NCI-H774 (cell line): Measurements from ENCODE around the gene PIGC.

ENCODE experiments used
- DNase-seq: peaks from one replicate; lab custom pipeline; 2025; lab: John Stamatoyannopoulos, UW

Gene PIGC

DNA sequence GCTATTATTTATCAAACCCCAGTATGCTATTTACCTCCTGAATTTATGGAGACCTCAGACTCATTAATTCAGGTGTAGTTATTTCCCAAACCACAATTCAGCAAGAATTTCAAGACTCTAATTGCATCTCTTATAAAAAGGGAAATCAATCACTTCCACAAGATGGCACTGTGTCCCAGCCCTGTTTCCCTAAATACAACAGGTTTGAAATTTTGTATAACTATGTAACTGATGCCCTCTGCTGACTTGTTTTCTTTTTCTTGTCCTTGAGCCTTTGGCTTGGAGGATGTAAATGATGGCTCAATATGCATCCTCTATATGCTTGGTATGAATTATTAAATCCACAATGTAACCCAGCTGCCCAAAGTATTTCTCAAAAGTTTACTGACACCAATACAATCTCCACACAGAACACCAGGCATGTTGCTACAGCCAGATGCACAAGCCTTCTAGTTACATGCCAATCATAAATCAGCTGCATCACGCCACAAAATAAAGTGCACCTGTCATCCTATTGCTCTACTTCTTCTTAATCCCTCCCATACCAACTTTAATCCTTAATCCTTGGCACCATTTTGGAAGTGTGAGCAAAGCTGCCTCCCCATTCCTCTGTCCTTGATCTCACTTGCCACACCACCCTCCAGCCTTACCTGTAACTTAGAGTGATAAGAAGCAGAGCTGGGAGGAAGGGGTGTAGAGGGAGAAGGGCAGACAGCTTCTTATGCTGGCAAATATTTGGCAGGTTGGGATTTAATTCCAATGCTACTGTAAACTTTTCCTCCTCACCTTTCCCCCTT lies 14.3 kb downstream of the PIGC start:
- peak; percentile 42 for DNase-seq

GRCh38 chr1:172427191-172427590 lies 16.7 kb downstream of the PIGC start:
- no peak for DNase-seq

- no peak for DNase-seq
These were observed 18.5 kb downstream of the PIGC start for GRCh38 chr1:172425339-172425738.

DNA sequence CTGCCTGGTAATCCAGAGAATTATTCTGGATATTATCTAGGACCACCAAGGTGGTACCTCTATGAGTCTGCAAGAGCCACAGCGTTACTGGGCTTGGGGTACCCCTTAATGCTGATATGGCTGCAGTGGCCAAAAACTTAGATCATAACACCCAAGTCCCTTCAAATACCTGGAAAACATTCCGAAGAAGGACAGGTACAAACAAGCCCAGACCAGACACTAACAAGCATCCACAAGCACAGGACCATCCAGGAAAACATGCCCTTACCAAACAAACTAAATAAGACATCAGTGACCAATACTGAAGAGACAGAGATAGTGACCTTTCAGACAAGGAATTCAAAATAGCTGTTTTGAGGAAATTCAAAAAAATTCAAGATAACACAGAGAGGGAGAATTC lies 20.5 kb downstream of the PIGC start:
- no peak for DNase-seq

- no peak for DNase-seq
These were observed 21.8 kb downstream of the PIGC start for GRCh38 chr1:172421974-172422604.

GRCh38 chr1:172420385-172420784 lies 23.5 kb downstream of the PIGC start, which contains the start of gene C1orf105:
Gene C1orf105, plus strand, starts transcription at chr1:172420685. Its CDS starts 201 bp downstream, at chr1:172420886.
- no peak for DNase-seq

DNA sequence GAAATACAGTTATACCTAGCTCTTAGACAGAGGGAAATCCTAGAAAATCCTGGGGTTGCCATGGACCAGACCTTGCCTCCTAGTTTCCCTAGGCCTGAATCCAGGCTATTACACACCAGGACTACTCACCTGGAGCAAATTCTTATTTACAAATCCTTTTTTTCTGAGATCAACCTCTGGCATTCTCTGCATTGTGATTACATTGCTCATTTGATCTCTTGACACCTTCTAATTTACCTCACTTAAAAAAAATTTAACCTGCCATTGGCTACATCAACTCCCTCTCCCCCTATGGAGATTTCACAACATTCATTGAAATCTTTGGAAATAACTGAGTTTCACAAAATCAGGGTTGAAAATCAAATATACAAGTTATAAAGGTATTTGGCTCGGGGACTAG lies 26.3 kb downstream of the PIGC start:
- no peak for DNase-seq

DNA sequence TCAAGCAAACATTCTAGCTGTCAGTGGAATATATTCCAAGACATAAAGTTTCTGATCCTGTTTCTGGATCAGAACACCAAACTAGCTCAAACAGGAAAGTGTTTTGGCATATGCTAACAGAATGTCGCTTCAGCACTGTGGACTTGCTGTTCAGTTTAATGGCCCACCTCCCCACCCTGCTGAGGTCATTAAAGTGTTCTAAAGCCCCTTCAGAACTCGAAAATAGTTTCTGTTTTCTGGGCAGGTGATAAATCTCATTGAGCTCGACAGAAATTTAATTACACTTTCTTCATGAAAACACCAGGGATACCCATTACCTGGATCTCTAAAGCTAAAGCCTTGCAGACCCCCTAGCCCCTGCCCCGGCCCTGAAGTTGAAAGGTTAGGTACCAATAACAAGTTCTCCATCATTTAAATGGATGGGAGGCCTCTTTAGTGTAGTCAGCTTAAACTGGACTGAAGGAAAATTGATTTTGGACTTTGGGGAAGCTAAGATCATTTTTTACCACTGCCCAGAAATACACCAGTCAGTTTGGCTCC lies 27.3 kb downstream of the PIGC start:
- no peak for DNase-seq

- DNase-seq, result no peak
These were observed 29.5 kb downstream of the PIGC start for GRCh38 chr1:172414331-172414730.

DNA sequence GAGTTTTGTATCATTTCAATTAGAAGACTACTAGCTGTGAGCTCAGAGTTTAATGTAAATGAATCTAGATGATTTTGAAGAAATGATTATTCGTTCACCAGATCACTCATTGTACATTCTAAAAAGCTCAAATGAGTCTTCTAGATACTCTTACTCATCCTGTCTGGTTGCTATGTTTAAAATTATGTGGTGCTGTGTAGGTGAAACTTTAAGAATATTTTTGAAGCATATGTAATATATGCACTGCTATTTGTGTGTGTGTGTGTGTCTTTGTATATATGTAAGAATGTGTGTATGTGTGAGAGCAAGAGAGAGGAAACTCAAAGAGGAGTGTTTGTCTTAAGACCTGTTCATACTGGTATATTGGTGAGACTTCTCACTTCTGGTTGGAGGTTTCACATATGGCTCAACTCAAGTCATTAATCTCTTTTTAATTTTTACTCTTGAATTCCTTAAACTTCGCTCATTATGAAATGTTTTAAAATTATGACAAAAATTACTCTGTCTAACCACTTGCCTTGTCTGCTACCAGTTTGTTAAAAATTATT lies 32.0 kb downstream of the PIGC start:
- no peak for DNase-seq

- DNase-seq, result no peak
These were observed 33.8 kb downstream of the PIGC start for GRCh38 chr1:172410027-172410426.

DNA sequence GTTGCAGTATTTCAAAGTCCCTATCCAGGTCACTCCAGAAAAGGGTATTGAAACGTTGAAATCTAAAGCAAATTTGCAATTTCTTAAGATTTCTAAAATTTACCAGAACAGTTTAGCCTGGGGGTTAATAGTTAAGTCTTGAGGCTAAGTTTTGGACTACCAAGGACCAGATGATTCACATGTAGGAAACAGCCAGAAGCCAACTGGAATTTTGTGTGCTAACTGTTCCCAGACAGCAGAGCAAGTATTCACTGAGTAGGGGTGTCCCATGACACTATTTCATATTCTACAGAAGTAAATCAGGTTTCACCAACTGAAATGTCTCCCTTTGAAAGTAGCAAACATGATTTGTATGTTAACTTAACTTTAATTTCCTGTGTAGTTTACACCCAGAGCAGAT lies 34.9 kb downstream of the PIGC start:
- no peak for DNase-seq

- no peak for DNase-seq
These were observed 36.9 kb downstream of the PIGC start for GRCh38 chr1:172406968-172407367.

- DNase-seq, result no peak
These were observed 38.0 kb downstream of the PIGC start for GRCh38 chr1:172405912-172406311.

- DNase-seq, result no peak
These were observed 39.7 kb downstream of the PIGC start for GRCh38 chr1:172404121-172404520.

- no peak for DNase-seq
These were observed 40.8 kb downstream of the PIGC start for GRCh38 chr1:172402878-172403569.

GRCh38 chr1:172401892-172402291 lies 42.0 kb downstream of the PIGC start:
- DNase-seq, result no peak

- DNase-seq, result no peak
These were observed 42.4 kb downstream of the PIGC start for GRCh38 chr1:172401477-172401876.

DNA sequence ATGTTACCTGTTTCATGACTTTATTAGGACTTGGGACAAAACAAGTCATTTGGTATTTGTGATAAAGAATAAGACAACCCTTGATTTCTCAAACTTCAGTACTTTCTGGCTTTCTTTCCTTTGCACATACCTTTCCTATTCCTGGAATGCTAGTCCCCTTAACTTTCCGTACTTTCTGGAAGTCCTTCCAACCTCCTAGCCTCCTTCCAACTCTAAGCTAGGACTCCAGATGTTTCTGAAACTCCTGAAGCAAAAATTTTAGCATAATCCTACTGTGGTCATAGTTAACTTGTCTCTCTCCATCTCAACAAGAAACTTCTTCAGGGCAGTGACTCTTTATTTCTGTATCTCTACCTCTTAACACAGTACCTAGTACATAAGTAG lies 43.2 kb downstream of the PIGC start:
- DNase-seq, result no peak

GRCh38 chr1:172399756-172400721 lies 43.8 kb downstream of the PIGC start:
- DNase-seq, result no peak
